ENCODE measurements around the gene WNT8B. TPM values are rescaled to one million over a fixed set of nuclear protein-coding genes. Genes with fewer than 3 reads are reported as not detected.

Gene WNT8B, protein sequence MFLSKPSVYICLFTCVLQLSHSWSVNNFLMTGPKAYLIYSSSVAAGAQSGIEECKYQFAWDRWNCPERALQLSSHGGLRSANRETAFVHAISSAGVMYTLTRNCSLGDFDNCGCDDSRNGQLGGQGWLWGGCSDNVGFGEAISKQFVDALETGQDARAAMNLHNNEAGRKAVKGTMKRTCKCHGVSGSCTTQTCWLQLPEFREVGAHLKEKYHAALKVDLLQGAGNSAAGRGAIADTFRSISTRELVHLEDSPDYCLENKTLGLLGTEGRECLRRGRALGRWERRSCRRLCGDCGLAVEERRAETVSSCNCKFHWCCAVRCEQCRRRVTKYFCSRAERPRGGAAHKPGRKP
- not detected for total RNA-seq
- polyA plus RNA-seq, result under 1 TPM in 1 of 3 donors, not detected in 2; 0.03 TPM
- long read RNA-seq, donor 1, result 0 reads
- long read RNA-seq, donor 2, result 0 reads

DNA sequence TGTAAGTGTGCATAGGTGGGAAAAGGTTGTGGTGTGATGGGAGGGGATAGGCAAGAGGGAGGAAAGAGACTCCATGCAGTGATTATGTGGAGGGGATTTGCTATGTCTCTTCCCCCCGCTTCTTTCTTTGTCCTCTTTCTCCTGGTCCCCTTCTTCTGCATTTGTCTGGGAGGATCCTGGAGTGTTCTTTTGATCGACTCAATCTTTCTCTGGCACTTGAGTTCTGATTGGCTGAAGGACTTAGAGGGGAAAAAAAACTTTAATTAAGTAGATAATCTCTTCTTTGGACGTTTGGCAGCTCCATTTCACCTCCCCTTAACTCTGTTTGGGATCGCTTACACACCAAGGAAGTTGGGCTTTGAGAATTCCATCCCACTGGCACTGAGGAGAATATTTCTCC lies at the start of gene WNT8B:
TSS of gene WNT8B (plus strand) at position 301 of the 400 bp plus-strand sequence. CDS start 160 bp downstream, outside the sequence.
- Histone ChIP-seq H3K4me3 (no peak within 1 kb of the TSS), H3K9me3 (peaks cover 0 to 4% (median 0%) of the 10 kb centered on the region in 8 donors), H3K4me1 (no peaks in the 10 kb centered on the region), H3K36me3 (no peaks in the 10 kb centered on the region), H3K27me3 (replicated peaks in 1 of 7) (peaks cover 0 to 7% (median 0%) of the 10 kb centered on the region in 7 donors), H3K27ac (no peak within 1 kb of the TSS)
- intact Hi-C loops (cut with DNase I; ENCODE audit: low total_unique reads), result no loop called here
- DNase-seq, result no peak
- no peak for TF ChIP-seq POLR2AphosphoS5 (IDR thresholded peaks at IDR 0.05)
- TF ChIP-seq, protein P1, sequence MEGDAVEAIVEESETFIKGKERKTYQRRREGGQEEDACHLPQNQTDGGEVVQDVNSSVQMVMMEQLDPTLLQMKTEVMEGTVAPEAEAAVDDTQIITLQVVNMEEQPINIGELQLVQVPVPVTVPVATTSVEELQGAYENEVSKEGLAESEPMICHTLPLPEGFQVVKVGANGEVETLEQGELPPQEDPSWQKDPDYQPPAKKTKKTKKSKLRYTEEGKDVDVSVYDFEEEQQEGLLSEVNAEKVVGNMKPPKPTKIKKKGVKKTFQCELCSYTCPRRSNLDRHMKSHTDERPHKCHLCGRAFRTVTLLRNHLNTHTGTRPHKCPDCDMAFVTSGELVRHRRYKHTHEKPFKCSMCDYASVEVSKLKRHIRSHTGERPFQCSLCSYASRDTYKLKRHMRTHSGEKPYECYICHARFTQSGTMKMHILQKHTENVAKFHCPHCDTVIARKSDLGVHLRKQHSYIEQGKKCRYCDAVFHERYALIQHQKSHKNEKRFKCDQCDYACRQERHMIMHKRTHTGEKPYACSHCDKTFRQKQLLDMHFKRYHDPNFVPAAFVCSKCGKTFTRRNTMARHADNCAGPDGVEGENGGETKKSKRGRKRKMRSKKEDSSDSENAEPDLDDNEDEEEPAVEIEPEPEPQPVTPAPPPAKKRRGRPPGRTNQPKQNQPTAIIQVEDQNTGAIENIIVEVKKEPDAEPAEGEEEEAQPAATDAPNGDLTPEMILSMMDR (IDR thresholded peaks at IDR 0.05 in 8 of 11, conservative IDR thresholded peaks at IDR 0.05 in 3 of 11), result no peak
- no peak for TF ChIP-seq POLR2A (IDR thresholded peaks at IDR 0.05)
- WGBS, 5 donors, result 52 to 63% (median 60%) methylated on average over 4 of the region's 4 CpGs

DNA sequence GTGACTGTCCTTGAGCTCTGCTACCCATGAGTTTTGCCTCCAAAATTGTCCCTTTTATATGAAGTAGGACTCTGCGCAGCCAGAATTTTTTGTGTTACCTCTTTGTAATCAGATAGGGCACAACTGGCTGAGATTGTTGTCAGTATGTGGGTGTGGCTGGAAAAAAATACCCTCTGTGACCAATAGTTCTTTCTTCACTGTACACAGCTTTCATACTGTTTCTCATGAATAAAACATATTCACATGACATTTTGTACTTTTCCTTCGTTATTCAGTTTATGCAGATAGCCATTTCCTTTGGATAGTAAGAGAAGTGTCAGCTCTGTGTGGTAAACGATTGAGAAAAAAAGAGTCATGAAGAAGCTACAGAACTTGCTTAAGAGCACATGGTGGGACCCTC lies 49.6 kb upstream of the WNT8B start:
- H3K4me3 ChIP-seq, result no peak overlapping the region
- peaks cover 0 to 9% (median 0%) of the 10 kb centered on the region in 7 donors for H3K27me3 ChIP-seq (replicated peaks in 1 of 7)
- no peak overlapping the region for H3K27ac ChIP-seq
- H3K4me1 ChIP-seq, result no peaks in the 10 kb centered on the region
- 70 to 78% (median 75%) methylated on average over 3 of the region's 3 CpGs for WGBS, 5 donors
- H3K36me3 ChIP-seq, result no peaks in the 10 kb centered on the region
- intact Hi-C loops (cut with DNase I; ENCODE audit: low total_unique reads), result no loop called here
- no peak for DNase-seq
- peaks cover 0 to 4% (median 0%) of the 10 kb centered on the region in 8 donors for H3K9me3 ChIP-seq
- no peak for TF ChIP-seq POLR2AphosphoS5 (IDR thresholded peaks at IDR 0.05)
- TF ChIP-seq, protein P1 (IDR thresholded peaks at IDR 0.05 in 8 of 11, conservative IDR thresholded peaks at IDR 0.05 in 3 of 11), result no peak
- TF ChIP-seq POLR2A (IDR thresholded peaks at IDR 0.05), result no peak

DNA sequence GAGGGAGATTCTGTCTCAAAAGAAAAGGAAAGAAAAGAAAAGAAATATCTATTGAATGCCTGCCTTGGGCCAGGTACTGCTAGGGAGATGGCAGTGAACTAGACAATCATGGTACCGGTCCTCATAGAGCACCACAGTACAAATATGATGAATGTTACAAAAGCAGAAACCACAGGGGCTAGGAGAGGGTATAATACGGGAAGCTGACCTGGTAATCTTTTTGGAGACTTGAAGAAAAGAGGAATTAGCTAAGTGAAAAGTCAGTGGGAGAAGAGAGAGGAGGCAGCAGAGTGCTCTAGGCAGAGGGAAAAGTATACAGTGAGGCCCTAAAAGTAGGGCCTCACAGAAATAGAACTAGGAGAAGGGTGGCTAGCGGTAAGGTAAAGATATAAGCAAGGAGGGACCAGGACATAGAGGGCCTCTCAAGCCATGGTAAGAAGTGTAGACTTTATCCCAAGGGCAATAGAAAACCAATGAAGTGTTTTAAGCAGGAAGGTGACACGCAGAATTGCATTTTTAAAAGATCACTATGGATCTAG lies 42.8 kb upstream of the WNT8B start:
- Histone ChIP-seq H3K4me1 (no peaks in the 10 kb centered on the region), H3K27ac (no peak overlapping the region), H3K9me3 (no peaks in the 10 kb centered on the region), H3K36me3 (no peaks in the 10 kb centered on the region), H3K27me3 (replicated peaks in 1 of 7) (peaks cover 0 to 8% (median 0%) of the 10 kb centered on the region in 7 donors), H3K4me3 (no peak overlapping the region)
- 60 to 70% (median 67%) methylated on average over 4 of the region's 4 CpGs for WGBS, 5 donors
- TF ChIP-seq, protein P1 (IDR thresholded peaks at IDR 0.05 in 8 of 11, conservative IDR thresholded peaks at IDR 0.05 in 3 of 11), result no peak
- TF ChIP-seq POLR2A (IDR thresholded peaks at IDR 0.05) (no peak), POLR2AphosphoS5 (IDR thresholded peaks at IDR 0.05) (no peak)
- DNase-seq, result no peak
- intact Hi-C loops (cut with DNase I; ENCODE audit: low total_unique reads), result no loop called here

DNA sequence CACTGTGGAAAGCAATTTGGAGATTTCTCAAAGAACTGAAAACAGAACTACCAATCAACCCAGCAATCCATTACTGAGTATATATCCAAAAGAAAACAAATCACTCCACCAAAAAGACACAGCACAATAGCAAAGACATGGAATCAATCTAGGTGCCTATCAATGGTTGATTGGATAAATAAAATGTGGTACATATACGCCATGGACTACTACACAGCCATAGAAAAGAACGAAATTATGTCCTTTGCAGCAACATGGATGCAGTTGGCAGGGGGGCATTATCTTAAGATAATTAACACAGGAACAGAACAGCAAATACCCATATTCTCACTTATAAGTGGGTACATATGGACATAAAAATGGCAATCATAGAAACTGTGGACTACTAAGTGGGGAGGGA lies 35.4 kb upstream of the WNT8B start:
- TF ChIP-seq POLR2AphosphoS5 (IDR thresholded peaks at IDR 0.05) (no peak), POLR2A (IDR thresholded peaks at IDR 0.05) (no peak)
- TF ChIP-seq, protein P1 (IDR thresholded peaks at IDR 0.05 in 8 of 11, conservative IDR thresholded peaks at IDR 0.05 in 3 of 11), result no peak
- no peak for DNase-seq
- intact Hi-C loops (cut with DNase I; ENCODE audit: low total_unique reads), result no loop called here
- H3K4me3 ChIP-seq, result no peak overlapping the region
- no peaks in the 10 kb centered on the region for H3K4me1 ChIP-seq
- H3K27ac ChIP-seq, result no peak overlapping the region
- H3K27me3 ChIP-seq (replicated peaks in 1 of 7), result no peaks in the 10 kb centered on the region
- no peaks in the 10 kb centered on the region for H3K9me3 ChIP-seq
- 90 to 96% (median 94%) methylated on average over 2 of the region's 2 CpGs for WGBS, 5 donors
- no peaks in the 10 kb centered on the region for H3K36me3 ChIP-seq
